Measurements from ENCODE around the gene GOLGB1. TPM values are rescaled to one million over a fixed set of nuclear protein-coding genes. Genes with fewer than 3 reads are reported as not detected.

GOLGB1 gene
- polyA plus RNA-seq, 3 donors: 1.2 to 7.1 (median 1.7) TPM

DNA sequence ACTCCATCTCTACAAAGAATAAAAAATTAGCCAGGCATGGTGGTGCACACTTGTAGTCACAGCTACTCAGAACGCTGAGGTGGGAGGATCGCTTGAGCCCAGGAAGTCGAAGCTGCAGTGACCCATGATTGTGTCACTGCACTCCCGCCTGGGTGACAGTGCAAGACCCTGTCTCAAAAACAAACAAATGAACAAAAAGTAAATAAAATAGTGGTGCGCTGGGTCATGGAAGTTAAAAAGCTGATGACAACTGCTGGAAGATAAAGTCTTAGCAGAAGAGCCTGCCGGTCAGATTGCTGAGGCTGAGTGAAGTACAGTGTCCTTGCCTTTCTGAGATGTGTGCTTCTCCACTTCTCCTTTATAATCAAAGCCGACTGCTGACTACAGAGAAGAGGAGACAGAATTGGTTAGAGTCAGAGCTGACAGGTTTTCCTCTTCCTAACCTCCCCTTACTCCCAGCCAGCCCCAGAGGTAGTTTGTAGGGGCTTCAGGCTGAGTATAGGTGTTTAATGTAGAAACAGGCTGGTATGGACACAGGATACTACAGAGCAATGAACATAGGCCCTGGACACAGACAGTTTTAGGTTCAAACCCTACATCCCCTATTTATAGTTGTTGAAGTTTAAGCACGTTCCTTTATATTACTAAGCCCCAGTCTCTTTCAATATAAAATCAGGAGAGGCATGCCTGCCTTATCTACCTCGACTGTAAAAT lies 106.8 kb downstream of the GOLGB1 start:
- no peak for DNase-seq
- H3K4me1 ChIP-seq (ENCODE audit: control insufficient read depth in 1 of 2, insufficient read depth in 2 of 2, low read length in 2 of 2): no peaks in the 10 kb centered on the region
- H3K4me2 ChIP-seq (replicated peaks; ENCODE audit: extremely low read depth, low read length, poor library complexity, severe bottlenecking): no peak overlapping the region

DNA sequence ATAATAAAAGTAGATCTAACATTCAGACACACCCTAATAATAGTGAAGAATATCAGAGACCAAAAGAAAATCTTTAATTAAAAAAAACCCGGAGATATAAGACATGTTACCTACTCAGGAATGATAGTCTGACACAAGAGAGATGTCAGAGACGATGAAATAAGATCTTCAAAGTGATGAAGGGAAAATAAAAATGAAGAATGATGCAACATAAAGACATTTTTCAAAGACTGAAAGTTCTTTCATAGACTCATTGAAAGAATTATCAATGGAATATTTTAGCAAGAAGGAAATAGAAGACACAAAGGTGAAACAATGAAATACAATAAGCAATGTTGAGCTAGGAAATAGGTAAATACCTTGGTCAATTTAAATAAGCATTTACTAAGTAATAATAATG lies 108.4 kb downstream of the GOLGB1 start:
- H3K4me3 ChIP-seq (replicated peaks in 1 of 3; ENCODE audit: low read depth in 2 of 3, low read length in 3 of 3): no peak overlapping the region
- Mint-ChIP-seq H3K27ac (no peak overlapping the region), H3K9me3 (no peaks in the 10 kb centered on the region), H3K27me3 (ENCODE audit: low read depth in 3 of 3) (peaks cover 0 to 1% (median 0%) of the 10 kb centered on the region in 3 donors), H3K4me3 (no peak overlapping the region), H3K4me1 (no peaks in the 10 kb centered on the region), H3K36me3 (peaks cover 91 to 95% of the 10 kb centered on the region in 2 donors)
- no peak overlapping the region for H3K27ac ChIP-seq (ENCODE audit: low read depth in 1 of 2, low read length in 2 of 2)
- no peak for DNase-seq
- H4K20me1 ChIP-seq (ENCODE audit: insufficient read depth, low read length): peaks cover 94% of the 10 kb centered on the region
- no peaks in the 10 kb centered on the region for H3K79me2 ChIP-seq (ENCODE audit: insufficient read depth, low read length)
- H3K4me2 ChIP-seq (replicated peaks; ENCODE audit: extremely low read depth, low read length, poor library complexity, severe bottlenecking): no peak overlapping the region
- no peak overlapping the region for H2AFZ ChIP-seq (ENCODE audit: insufficient read depth, low read depth, low read length, poor library complexity, severe bottlenecking)
- WGBS (ENCODE audit: insufficient coverage): no CpG with 5 or more reads among the region's 2 CpGs
- no peaks in the 10 kb centered on the region for H3K27me3 ChIP-seq (ENCODE audit: control insufficient read depth in 2 of 2, insufficient read depth in 2 of 2, low read length in 2 of 2)
- H3K9me3 ChIP-seq (replicated peaks in 1 of 2; ENCODE audit: control insufficient read depth in 1 of 2, insufficient read depth in 1 of 2, low read length in 2 of 2): no peaks in the 10 kb centered on the region
- intact Hi-C loops (cut with micrococcal nuclease): no loop called here
- H3K9ac ChIP-seq (ENCODE audit: insufficient read depth, low read length, poor library complexity, severe bottlenecking): no peak overlapping the region
- H3K4me1 ChIP-seq (ENCODE audit: control insufficient read depth in 1 of 2, insufficient read depth in 2 of 2, low read length in 2 of 2): no peaks in the 10 kb centered on the region
- TF ChIP-seq, protein P1, sequence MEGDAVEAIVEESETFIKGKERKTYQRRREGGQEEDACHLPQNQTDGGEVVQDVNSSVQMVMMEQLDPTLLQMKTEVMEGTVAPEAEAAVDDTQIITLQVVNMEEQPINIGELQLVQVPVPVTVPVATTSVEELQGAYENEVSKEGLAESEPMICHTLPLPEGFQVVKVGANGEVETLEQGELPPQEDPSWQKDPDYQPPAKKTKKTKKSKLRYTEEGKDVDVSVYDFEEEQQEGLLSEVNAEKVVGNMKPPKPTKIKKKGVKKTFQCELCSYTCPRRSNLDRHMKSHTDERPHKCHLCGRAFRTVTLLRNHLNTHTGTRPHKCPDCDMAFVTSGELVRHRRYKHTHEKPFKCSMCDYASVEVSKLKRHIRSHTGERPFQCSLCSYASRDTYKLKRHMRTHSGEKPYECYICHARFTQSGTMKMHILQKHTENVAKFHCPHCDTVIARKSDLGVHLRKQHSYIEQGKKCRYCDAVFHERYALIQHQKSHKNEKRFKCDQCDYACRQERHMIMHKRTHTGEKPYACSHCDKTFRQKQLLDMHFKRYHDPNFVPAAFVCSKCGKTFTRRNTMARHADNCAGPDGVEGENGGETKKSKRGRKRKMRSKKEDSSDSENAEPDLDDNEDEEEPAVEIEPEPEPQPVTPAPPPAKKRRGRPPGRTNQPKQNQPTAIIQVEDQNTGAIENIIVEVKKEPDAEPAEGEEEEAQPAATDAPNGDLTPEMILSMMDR (IDR thresholded peaks at IDR 0.05): no peak
- peaks cover 92 to 94% of the 10 kb centered on the region in 2 donors for H3K36me3 ChIP-seq (replicated peaks in 1 of 2; ENCODE audit: control insufficient read depth in 1 of 2, insufficient read depth in 2 of 2, low read length in 2 of 2)

More for the DNA sequence above, 106.8 kb downstream of the GOLGB1 start:
- H3K36me3 ChIP-seq (replicated peaks in 1 of 2; ENCODE audit: control insufficient read depth in 1 of 2, insufficient read depth in 2 of 2, low read length in 2 of 2): peaks cover 80 to 85% of the 10 kb centered on the region in 2 donors
- no peaks in the 10 kb centered on the region for H3K9me3 ChIP-seq (replicated peaks in 1 of 2; ENCODE audit: control insufficient read depth in 1 of 2, insufficient read depth in 1 of 2, low read length in 2 of 2)
- no peaks in the 10 kb centered on the region for H3K4me1 Mint-ChIP-seq
- H3K27ac ChIP-seq (ENCODE audit: low read depth in 1 of 2, low read length in 2 of 2): peak overlapping the region in 1 of 2 donors; percentile 24
- H4K20me1 ChIP-seq (ENCODE audit: insufficient read depth, low read length): peaks cover 85% of the 10 kb centered on the region
- H3K9ac ChIP-seq (ENCODE audit: insufficient read depth, low read length, poor library complexity, severe bottlenecking): no peak overlapping the region
- H3K36me3 Mint-ChIP-seq: peaks cover 81 to 88% of the 10 kb centered on the region in 2 donors
- TF ChIP-seq, protein P1 (IDR thresholded peaks at IDR 0.05): no peak
- H3K9me3 Mint-ChIP-seq: no peaks in the 10 kb centered on the region
- H3K27me3 ChIP-seq (ENCODE audit: control insufficient read depth in 2 of 2, insufficient read depth in 2 of 2, low read length in 2 of 2): no peaks in the 10 kb centered on the region
- intact Hi-C loops (cut with micrococcal nuclease): no loop called here
- H2AFZ ChIP-seq (ENCODE audit: insufficient read depth, low read depth, low read length, poor library complexity, severe bottlenecking): no peak overlapping the region
- no peak overlapping the region for H3K4me3 ChIP-seq (replicated peaks in 1 of 3; ENCODE audit: low read depth in 2 of 3, low read length in 3 of 3)
- H3K27me3 Mint-ChIP-seq (ENCODE audit: low read depth in 3 of 3): no peaks in the 10 kb centered on the region
- H3K27ac Mint-ChIP-seq: peak overlapping the region in 3 of 7 donors; percentile 1 to 75 (median 71)
- H3K79me2 ChIP-seq (ENCODE audit: insufficient read depth, low read length): peaks cover 6% of the 10 kb centered on the region
- no CpG with 5 or more reads among the region's 9 CpGs for WGBS (ENCODE audit: insufficient coverage)
- no peak overlapping the region for H3K4me3 Mint-ChIP-seq
